A673 (cell line): ENCODE results near the gene CLNS1A. TPM values are rescaled to one million over a fixed set of nuclear protein-coding genes. Genes with fewer than 3 reads are reported as not detected.

ENCODE experiments used
- BruUV-seq: library from RNA; stranded (reverse); fragments of 400-500 nt; replicated peaks from 2 replicates; lab custom pipeline; 2021; lab: Mats Ljungman, UMichigan
- CTCF ChIA-PET: fragments of 300-600 bp; sonication (Branson Sonifier 250); formaldehyde crosslinking; loops from one replicate; lab custom pipeline; 2022; ENCODE audit warnings: antibody characterized with exemption; lab: Charles Lee
- POLR2A ChIA-PET: fragments of 300-600 bp; sonication (Branson Sonifier 250); formaldehyde crosslinking; loops from one replicate; lab custom pipeline; 2022; ENCODE audit warnings: antibody characterized with exemption; ENCODE audit not compliant: low non-redundant PET; lab: Charles Lee
- DNase-seq: peaks from one replicate; pipeline ENCODE4 v3.0.0-alpha.2; 2015; ENCODE audit warnings: low spot score
- H3K27ac ChIP-seq: fragments of 200-600 bp; sonication (generic); 2 replicates; pipeline ENCODE4 v1.5.1; 2016; ENCODE audit warnings: mixed run types, low read depth, mild to moderate bottlenecking, mixed read lengths, antibody characterized with exemption, low read length; ENCODE audit not compliant: poor library complexity, severe bottlenecking
- H3K27me3 ChIP-seq: fragments of 200-600 bp; sonication (generic); replicated peaks from 2 replicates; pipeline ENCODE4 v1.6.1; 2017; ENCODE audit warnings: mixed run types, low read depth, mild to moderate bottlenecking, mixed read lengths, antibody characterized with exemption, low read length; ENCODE audit not compliant: insufficient read depth, poor library complexity
- H3K36me3 ChIP-seq: fragments of 200-600 bp; sonication (generic); 2 replicates; pipeline ENCODE4 v1.6.1; 2016; ENCODE audit warnings: mixed run types, mild to moderate bottlenecking, mixed read lengths, antibody characterized with exemption, low read length; ENCODE audit not compliant: insufficient read depth, poor library complexity, severe bottlenecking
- H3K4me1 ChIP-seq: fragments of 200-600 bp; sonication (generic); 2 replicates; pipeline ENCODE4 v1.6.1; 2017; ENCODE audit warnings: mixed run types, mild to moderate bottlenecking, mixed read lengths, antibody characterized with exemption, low read length; ENCODE audit not compliant: insufficient read depth, poor library complexity, severe bottlenecking
- H3K4me3 ChIP-seq: fragments of 200-600 bp; sonication (generic); 2 replicates; pipeline ENCODE4 v1.5.1; 2016; ENCODE audit warnings: low read depth, mixed run types, mild to moderate bottlenecking, mixed read lengths, low read length; ENCODE audit not compliant: poor library complexity, severe bottlenecking
- H3K9me3 ChIP-seq: fragments of 200-600 bp; sonication (generic); 2 replicates; pipeline ENCODE4 v1.6.1; 2016; ENCODE audit warnings: mixed run types, low read depth, mild to moderate bottlenecking, mixed read lengths, antibody characterized with exemption, low read length; ENCODE audit not compliant: poor library complexity, severe bottlenecking
- CTCF ChIP-seq: fragments of 300-800, 200-600 bp; sonication (generic); conservative IDR thresholded peaks from 2 replicates; pipeline ENCODE4 v1.5.1; 2017; ENCODE audit warnings: low read depth, mild to moderate bottlenecking, antibody characterized with exemption, low read length, moderate library complexity, mixed read lengths
- EZH2 ChIP-seq: fragments of 200-600 bp; sonication (generic); IDR thresholded peaks from 2 replicates; pipeline ENCODE4 v1.6.1; 2017; ENCODE audit warnings: borderline replicate concordance, low read depth, mild to moderate bottlenecking, mixed read lengths, antibody characterized with exemption, low read length; ENCODE audit not compliant: poor library complexity, severe bottlenecking
- intact Hi-C: fragments of 100-400 bp; cut with micrococcal nuclease; formaldehyde crosslinking; loops from one replicate; pipeline ENCODE4 v1.10.0; 2022; ENCODE audit not compliant: unreplicated experiment
- total RNA-seq: library from RNA; stranded (reverse); gene quantifications from 2 replicates; pipeline ENCODE4 v1.2.3, GENCODE V29; 2021

CLNS1A gene
- total RNA-seq, 1 experiment from 2014 or later = 198 TPM

GRCh38 chr11:77650123-77650522 lies 12.5 kb upstream of the CLNS1A start:
- H3K9me3 ChIP-seq = no peaks in the 10 kb centered on the region
- no TSS peak for BruUV-seq
- ChIA-PET CTCF (no interaction called here), POLR2A (no interaction called here)
- intact Hi-C loops = no loop called here
- no peak overlapping the region for H3K4me3 ChIP-seq
- no peak for DNase-seq
- no peaks in the 10 kb centered on the region for H3K36me3 ChIP-seq
- no peak overlapping the region for H3K27ac ChIP-seq
- TF ChIP-seq CTCF (no peak), EZH2 (no peak)
- no peaks in the 10 kb centered on the region for H3K27me3 ChIP-seq
- H3K4me1 ChIP-seq = peaks cover under 1% of the 10 kb centered on the region

- CTCF ChIA-PET = no interaction called here
- no peaks in the 10 kb centered on the region for H3K36me3 ChIP-seq
- H3K9me3 ChIP-seq = no peaks in the 10 kb centered on the region
- intact Hi-C loops = no loop called here
- no peaks in the 10 kb centered on the region for H3K27me3 ChIP-seq
- no peak overlapping the region for H3K27ac ChIP-seq
- peaks cover 12% of the 10 kb centered on the region for H3K4me1 ChIP-seq
- POLR2A ChIA-PET = no interaction called here
- BruUV-seq = no TSS peak
- DNase-seq = no peak
- no peak overlapping the region for H3K4me3 ChIP-seq
- TF ChIP-seq CTCF = no peak
- no peak for TF ChIP-seq EZH2
These were observed 10.2 kb upstream of the CLNS1A start for GRCh38 chr11:77647654-77648305.

- Histone ChIP-seq H3K27ac (no peak overlapping the region), H3K4me3 (no peak overlapping the region), H3K4me1 (peaks cover 12% of the 10 kb centered on the region), H3K9me3 (no peaks in the 10 kb centered on the region), H3K27me3 (no peaks in the 10 kb centered on the region), H3K36me3 (no peaks in the 10 kb centered on the region)
- intact Hi-C loops = no loop called here
- no peak for DNase-seq
- TF ChIP-seq EZH2 = no peak
- TF ChIP-seq CTCF = no peak
- CTCF ChIA-PET = no interaction called here
- POLR2A ChIA-PET = no interaction called here
- no TSS peak for BruUV-seq
These were observed 7.3 kb upstream of the CLNS1A start for GRCh38 chr11:77644887-77645286.
